Neural progenitor cell (in vitro differentiated cells): ENCODE data around the gene S100A2. TPM values are rescaled to one million over a fixed set of nuclear protein-coding genes. Genes with fewer than 3 reads are reported as not detected.

Experiments used
- DNase-seq: peaks from one replicate; pipeline ENCODE4 v3.0.0-alpha.2; 2016; ENCODE audit warnings: low spot score
- H2AFZ ChIP-seq: fragments of 200-600 bp; sonication (generic); replicated peaks from 2 replicates; pipeline ENCODE4 v1.6.1; 2016; ENCODE audit warnings: antibody characterized with exemption
- H3F3A ChIP-seq: fragments of 200-600 bp; sonication (generic); 2 replicates; pipeline ENCODE4 v1.6.1; 2016; ENCODE audit warnings: antibody characterized with exemption, low read depth
- H3K27ac ChIP-seq: fragments of 200-600 bp; sonication (generic); 2 replicates; pipeline ENCODE4 v1.5.1; 2016; ENCODE audit warnings: mild to moderate bottlenecking
- H3K27me3 ChIP-seq: fragments of 200-600 bp; sonication (generic); 2 replicates; pipeline ENCODE4 v1.6.1; 2016; ENCODE audit warnings: mild to moderate bottlenecking, moderate library complexity
- H3K36me3 ChIP-seq: fragments of 200-600 bp; sonication (generic); 2 replicates; pipeline ENCODE4 v1.5.1; 2016
- H3K4me1 ChIP-seq: fragments of 200-600 bp; sonication (generic); 2 replicates; pipeline ENCODE4 v1.6.1; 2016; ENCODE audit warnings: mixed run types
- H3K4me2 ChIP-seq: fragments of 200-600 bp; sonication (generic); 2 replicates; pipeline ENCODE4 v1.6.1; 2016
- H3K4me3 ChIP-seq: fragments of 200-600 bp; sonication (generic); 2 replicates; pipeline ENCODE4 v1.5.1; 2016
- H3K79me2 ChIP-seq: fragments of 200-600 bp; sonication (generic); 2 replicates; pipeline ENCODE4 v1.6.1; 2016; ENCODE audit warnings: low read depth
- H3K9ac ChIP-seq: fragments of 200-600 bp; sonication (generic); 2 replicates; pipeline ENCODE4 v1.6.1; 2016
- H3K9me3 ChIP-seq: fragments of 200-600 bp; sonication (generic); 2 replicates; pipeline ENCODE4 v1.5.1; 2016; ENCODE audit warnings: low read depth
- H4K20me1 ChIP-seq: fragments of 200-600 bp; sonication (generic); 2 replicates; pipeline ENCODE4 v1.6.1; 2016; ENCODE audit warnings: low read depth
- H3K27ac Mint-ChIP-seq: 3 replicates; pipeline ENCODE4 v1.8.0; 2021; ENCODE audit warnings: mixed read lengths
- H3K27me3 Mint-ChIP-seq: 2 replicates; pipeline ENCODE4 v1.8.0; 2022; ENCODE audit warnings: low read depth, mild to moderate bottlenecking, inconsistent platforms, moderate library complexity, mixed read lengths; ENCODE audit not compliant: insufficient read depth
- H3K36me3 Mint-ChIP-seq: 3 replicates; pipeline ENCODE4 v1.8.0; 2021; ENCODE audit warnings: mixed read lengths
- H3K4me1 Mint-ChIP-seq: 3 replicates; pipeline ENCODE4 v1.8.0; 2021; ENCODE audit warnings: mixed read lengths
- H3K4me3 Mint-ChIP-seq: 3 replicates; pipeline ENCODE4 v1.8.0; 2021; ENCODE audit warnings: mild to moderate bottlenecking, moderate library complexity, mixed read lengths
- H3K9me3 Mint-ChIP-seq: 3 replicates; pipeline ENCODE4 v1.8.0; 2020; ENCODE audit warnings: mixed read lengths
- EZH2 ChIP-seq: fragments of 200-600 bp; sonication (generic); IDR thresholded peaks from 2 replicates; pipeline ENCODE4 v1.6.1; 2017; ENCODE audit warnings: antibody characterized with exemption, mild to moderate bottlenecking, moderate library complexity
- EZH2phosphoT487 ChIP-seq: fragments of 200-600 bp; sonication (generic); IDR thresholded peaks from 2 replicates; pipeline ENCODE4 v1.6.1; 2017; ENCODE audit warnings: antibody characterized with exemption
- total RNA-seq: library from RNA; depleted of rRNA; stranded (reverse); fragments of >200 nt; gene quantifications from 2 replicates; pipeline ENCODE4 v1.2.3, GENCODE V29; 2015; ENCODE audit warnings: low replicate concordance
- TF ChIP-seq, protein P1 (sequence below): fragments of 200-600 bp; sonication (generic); IDR thresholded peaks from 2 replicates; pipeline ENCODE4 v1.5.1; 2017; ENCODE audit warnings: antibody characterized with exemption, mild to moderate bottlenecking

The S100A2 gene
- total RNA-seq, 1 donor from 2014 or later, result not detected

DNA sequence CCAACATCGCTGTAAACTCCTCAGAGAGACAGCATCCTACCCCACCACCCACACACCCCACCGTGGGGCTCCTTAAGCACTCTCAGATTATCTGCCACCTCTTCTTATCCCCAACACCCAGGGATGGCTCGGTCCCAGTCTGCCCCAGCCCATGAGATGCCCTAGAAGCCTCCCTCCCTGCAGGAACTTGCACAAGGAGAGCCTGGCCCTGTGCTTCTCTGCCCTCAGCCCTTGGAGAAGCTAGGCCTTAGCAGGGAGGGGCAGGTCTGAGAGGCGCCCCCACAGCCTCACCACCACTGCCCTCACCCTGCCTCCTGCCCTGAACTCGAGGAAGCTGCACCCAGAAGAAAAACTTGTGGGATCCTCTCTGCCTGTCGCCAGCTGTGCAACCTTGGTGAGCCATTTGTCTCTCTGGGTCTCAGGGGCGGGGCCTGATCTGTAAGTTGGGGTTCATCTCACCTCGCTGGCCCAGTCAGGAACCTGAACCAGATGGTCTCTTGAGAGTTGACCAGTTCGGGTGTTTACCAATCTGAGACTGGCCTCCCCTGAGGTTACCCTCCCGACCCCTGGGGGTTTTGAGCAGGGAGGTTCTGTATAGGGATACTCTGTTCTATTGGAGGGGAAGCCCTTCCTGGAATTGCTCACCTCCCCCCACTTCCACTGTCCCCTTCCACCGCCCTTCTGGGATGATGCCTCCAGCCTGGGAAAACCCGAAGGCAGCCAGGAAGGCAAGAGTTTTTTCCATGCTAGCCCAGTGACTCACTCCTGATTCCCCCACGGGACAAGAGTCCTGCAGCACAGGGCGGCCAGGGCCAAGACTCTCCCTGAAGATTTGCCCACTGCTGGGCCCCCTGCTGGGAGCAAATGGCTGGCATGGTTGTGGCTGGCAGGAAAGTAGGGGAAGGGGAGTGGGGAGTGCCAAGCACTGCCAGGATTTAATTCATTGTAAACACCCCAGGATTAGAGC is 16.6 kb downstream of the S100A2 start, which contains the start of gene S100A3:
Gene S100A3, minus strand, starts transcription at position 537 of the 967 bp plus-strand sequence. CDS start 773 bp downstream, outside the sequence.
- Histone ChIP-seq H3K27me3 (no peaks in the 10 kb centered on the region), H3K4me1 (peaks cover 30% of the 10 kb centered on the region), H3K9me3 (no peaks in the 10 kb centered on the region), H3K27ac (no peak within 1 kb of the TSS), H3F3A (no peaks in the 10 kb centered on the region), H3K36me3 (no peaks in the 10 kb centered on the region), H3K4me2 (no peak within 1 kb of the TSS), H3K4me3 (no peak within 1 kb of the TSS), H3K9ac (no peak within 1 kb of the TSS), H3K79me2 (no peaks in the 10 kb centered on the region), H2AFZ (peak within 1 kb of the TSS; percentile 48), H4K20me1 (no peaks in the 10 kb centered on the region)
- H3K27ac Mint-ChIP-seq, result peak within 1 kb of the TSS; percentile 34
- DNase-seq, result no peak
- H3K9me3 Mint-ChIP-seq, result no peaks in the 10 kb centered on the region
- H3K4me3 Mint-ChIP-seq, result peak within 1 kb of the TSS; percentile 24
- H3K4me1 Mint-ChIP-seq, result peaks cover 70% of the 10 kb centered on the region
- TF ChIP-seq EZH2, result no peak
- peaks cover 20% of the 10 kb centered on the region for H3K27me3 Mint-ChIP-seq
- no peaks in the 10 kb centered on the region for H3K36me3 Mint-ChIP-seq

DNA sequence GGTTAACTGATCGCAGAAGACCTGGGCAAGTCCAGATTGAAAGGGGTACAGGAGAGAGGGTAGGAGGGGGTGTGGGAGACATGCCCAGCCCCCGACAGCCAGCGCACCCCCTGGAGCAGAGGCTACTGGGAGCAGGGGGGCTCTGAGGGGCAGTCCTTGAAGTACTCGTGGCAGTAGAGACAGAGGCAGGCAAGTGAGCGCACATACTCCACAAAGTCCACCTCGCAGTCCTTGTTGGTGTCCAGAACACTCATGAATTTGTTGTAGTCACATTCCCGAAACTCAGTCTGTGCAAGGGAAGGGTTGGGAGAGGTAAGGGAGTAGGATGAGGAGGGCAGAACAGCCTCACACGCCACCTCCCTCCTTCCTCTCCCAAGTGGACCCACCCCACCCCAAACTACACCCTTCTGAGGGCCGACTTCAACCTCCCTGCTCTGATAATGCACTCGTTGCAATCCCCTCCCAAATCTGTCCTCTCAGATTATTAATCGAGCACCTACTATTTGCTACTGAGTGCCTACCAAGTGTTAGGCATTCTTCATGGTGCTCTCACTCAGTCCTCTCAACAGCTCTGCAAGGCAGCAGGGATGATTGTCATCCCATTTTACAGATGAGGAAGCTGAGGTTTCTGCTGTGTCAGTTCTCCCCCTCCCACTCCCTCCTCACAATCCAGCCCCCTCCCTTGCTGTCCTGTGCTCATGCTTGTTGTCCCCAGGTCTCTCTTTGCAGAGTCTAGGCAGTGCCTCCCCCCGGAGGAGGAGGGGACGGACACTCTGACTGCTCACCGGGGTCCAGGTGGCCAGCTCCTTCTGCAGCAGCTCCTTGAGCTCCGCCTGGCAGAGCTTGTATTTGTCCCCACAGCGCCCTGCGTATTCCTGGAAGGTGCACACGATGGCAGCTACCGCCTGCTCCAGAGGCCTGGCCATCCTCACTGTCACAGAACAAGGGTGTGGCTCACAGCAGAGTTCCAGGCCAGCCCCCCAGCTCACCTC is 17.8 kb downstream of the S100A2 start:
- no peak for DNase-seq
- H3K27me3 ChIP-seq, result no peaks in the 10 kb centered on the region
- H2AFZ ChIP-seq, result peak overlapping the region; percentile 74
- Mint-ChIP-seq H3K9me3 (no peaks in the 10 kb centered on the region), H3K27me3 (peaks cover 20% of the 10 kb centered on the region), H3K27ac (peak overlapping the region; percentile 69), H3K4me1 (peaks cover 74% of the 10 kb centered on the region), H3K4me3 (no peak overlapping the region), H3K36me3 (no peaks in the 10 kb centered on the region)
- H4K20me1 ChIP-seq, result no peaks in the 10 kb centered on the region
- H3K27ac ChIP-seq, result no peak overlapping the region
- H3F3A ChIP-seq, result no peaks in the 10 kb centered on the region
- H3K79me2 ChIP-seq, result no peaks in the 10 kb centered on the region
- TF ChIP-seq EZH2phosphoT487, result no peak
- TF ChIP-seq, protein P1, sequence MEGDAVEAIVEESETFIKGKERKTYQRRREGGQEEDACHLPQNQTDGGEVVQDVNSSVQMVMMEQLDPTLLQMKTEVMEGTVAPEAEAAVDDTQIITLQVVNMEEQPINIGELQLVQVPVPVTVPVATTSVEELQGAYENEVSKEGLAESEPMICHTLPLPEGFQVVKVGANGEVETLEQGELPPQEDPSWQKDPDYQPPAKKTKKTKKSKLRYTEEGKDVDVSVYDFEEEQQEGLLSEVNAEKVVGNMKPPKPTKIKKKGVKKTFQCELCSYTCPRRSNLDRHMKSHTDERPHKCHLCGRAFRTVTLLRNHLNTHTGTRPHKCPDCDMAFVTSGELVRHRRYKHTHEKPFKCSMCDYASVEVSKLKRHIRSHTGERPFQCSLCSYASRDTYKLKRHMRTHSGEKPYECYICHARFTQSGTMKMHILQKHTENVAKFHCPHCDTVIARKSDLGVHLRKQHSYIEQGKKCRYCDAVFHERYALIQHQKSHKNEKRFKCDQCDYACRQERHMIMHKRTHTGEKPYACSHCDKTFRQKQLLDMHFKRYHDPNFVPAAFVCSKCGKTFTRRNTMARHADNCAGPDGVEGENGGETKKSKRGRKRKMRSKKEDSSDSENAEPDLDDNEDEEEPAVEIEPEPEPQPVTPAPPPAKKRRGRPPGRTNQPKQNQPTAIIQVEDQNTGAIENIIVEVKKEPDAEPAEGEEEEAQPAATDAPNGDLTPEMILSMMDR, result no peak
- TF ChIP-seq EZH2, result no peak
- peaks cover 30% of the 10 kb centered on the region for H3K4me1 ChIP-seq
- H3K4me3 ChIP-seq, result no peak overlapping the region
- H3K9ac ChIP-seq, result no peak overlapping the region
- peak overlapping the region; percentile 24 for H3K4me2 ChIP-seq
- no peaks in the 10 kb centered on the region for H3K9me3 ChIP-seq
- no peaks in the 10 kb centered on the region for H3K36me3 ChIP-seq

DNA sequence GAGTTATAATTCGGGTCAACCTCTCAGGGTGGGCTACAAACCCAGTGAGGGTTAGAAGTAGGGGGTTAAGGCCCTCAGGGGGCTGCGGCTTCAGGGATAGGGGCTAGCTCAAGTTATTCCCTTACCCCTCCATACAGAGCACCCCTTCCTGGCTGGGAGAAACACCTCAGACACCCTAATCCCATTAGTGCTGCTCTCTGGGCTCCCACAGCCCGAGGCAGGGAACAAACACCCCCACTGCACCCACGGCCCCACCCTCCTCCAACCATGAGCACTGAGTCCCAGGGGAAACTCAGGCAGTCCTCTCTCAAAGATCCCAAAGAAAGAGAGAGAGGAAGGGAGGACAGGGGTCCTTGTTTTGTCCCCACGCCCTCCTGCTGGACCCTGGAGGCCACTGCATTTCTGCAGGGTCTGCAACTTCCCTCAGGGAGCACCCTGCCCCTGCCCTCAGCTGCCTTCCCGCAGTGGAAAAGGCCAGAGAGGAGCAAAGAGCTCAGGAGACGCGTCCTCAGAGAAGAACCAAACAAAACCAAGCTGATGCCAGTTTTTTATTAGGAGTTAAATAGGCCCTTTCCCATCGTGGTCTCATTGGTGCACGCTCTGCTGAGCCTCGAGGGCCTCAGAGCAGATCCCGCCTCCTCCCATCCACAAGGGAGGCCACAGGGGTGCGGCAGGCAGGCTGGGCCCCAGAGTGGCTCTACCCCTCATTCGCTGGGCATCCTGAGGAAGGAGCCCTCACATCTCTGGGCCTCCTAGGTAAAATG is 18.7 kb downstream of the S100A2 start:
- peak overlapping the region; percentile 74 for H2AFZ ChIP-seq
- H3K36me3 ChIP-seq, result no peaks in the 10 kb centered on the region
- no peak for DNase-seq
- peaks cover 79% of the 10 kb centered on the region for H3K4me1 Mint-ChIP-seq
- H3K4me3 Mint-ChIP-seq, result no peak overlapping the region
- no peaks in the 10 kb centered on the region for H3K9me3 ChIP-seq
- no peak overlapping the region for H3K4me3 ChIP-seq
- H3K27ac Mint-ChIP-seq, result peak overlapping the region; percentile 84
- no peaks in the 10 kb centered on the region for H3K27me3 ChIP-seq
- H3K27me3 Mint-ChIP-seq, result peaks cover 20% of the 10 kb centered on the region
- H3K9me3 Mint-ChIP-seq, result peaks cover 4% of the 10 kb centered on the region
- H3K36me3 Mint-ChIP-seq, result no peaks in the 10 kb centered on the region
- H3K79me2 ChIP-seq, result no peaks in the 10 kb centered on the region
- H3K9ac ChIP-seq, result no peak overlapping the region
- no peaks in the 10 kb centered on the region for H4K20me1 ChIP-seq
- TF ChIP-seq, protein P1, result peak; percentile 18
- no peak for TF ChIP-seq EZH2phosphoT487
- H3K27ac ChIP-seq, result no peak overlapping the region
- peak overlapping the region; percentile 24 for H3K4me2 ChIP-seq
- H3F3A ChIP-seq, result no peaks in the 10 kb centered on the region
- H3K4me1 ChIP-seq, result peaks cover 30% of the 10 kb centered on the region
